ENCODE measurements around the gene SYT6.

The SYT6 gene, protein sequence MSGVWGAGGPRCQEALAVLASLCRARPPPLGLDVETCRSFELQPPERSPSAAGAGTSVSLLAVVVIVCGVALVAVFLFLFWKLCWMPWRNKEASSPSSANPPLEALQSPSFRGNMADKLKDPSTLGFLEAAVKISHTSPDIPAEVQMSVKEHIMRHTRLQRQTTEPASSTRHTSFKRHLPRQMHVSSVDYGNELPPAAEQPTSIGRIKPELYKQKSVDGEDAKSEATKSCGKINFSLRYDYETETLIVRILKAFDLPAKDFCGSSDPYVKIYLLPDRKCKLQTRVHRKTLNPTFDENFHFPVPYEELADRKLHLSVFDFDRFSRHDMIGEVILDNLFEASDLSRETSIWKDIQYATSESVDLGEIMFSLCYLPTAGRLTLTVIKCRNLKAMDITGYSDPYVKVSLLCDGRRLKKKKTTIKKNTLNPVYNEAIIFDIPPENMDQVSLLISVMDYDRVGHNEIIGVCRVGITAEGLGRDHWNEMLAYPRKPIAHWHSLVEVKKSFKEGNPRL

DNA sequence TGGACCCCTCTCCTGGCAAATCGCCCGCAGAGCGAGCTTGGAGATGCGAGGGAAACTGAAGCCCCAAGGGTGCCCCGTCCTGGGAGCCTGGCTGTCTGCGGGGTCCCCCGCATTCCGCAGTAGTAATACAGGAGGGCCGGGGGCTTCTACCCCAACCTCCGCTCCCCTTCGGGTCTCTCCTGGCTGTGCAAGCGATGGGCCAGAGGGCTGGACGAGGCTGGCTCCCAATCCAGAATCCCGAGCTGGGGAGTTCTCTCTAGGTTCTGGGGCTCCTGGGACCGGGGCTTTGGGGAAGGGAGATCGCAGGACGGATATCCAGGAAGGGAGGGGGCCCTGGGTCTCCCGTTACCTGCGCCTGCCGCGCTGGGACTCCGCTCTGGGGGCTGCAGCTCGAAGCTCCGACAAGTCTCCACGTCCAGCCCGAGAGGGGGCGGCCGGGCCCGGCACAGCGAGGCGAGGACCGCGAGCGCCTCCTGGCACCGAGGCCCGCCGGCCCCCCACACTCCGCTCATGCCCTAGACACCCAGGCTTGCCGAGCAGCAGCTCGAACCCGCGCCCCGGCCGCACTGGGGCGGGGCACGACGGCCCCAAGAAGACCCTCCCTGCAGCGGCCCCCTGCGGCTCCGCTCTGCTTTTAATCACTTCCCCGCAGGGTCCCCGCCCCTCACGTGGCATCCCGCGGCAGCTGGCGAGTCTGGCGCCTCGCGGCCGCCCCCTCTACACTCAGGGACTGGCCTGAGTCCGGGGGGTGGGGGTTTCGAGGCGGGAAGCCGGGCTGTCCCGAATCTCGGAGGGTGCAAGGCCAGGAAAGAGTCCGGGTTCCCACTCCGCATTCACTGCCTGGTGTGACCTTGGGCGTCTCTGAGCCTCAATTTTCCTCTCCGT lies at the start of gene SYT6:
Gene SYT6, minus strand, starts transcription at position 609 of the 885 bp plus-strand sequence. Its CDS starts 97 bp downstream, at position 512.
- FAIRE-seq, result no peak

DNA sequence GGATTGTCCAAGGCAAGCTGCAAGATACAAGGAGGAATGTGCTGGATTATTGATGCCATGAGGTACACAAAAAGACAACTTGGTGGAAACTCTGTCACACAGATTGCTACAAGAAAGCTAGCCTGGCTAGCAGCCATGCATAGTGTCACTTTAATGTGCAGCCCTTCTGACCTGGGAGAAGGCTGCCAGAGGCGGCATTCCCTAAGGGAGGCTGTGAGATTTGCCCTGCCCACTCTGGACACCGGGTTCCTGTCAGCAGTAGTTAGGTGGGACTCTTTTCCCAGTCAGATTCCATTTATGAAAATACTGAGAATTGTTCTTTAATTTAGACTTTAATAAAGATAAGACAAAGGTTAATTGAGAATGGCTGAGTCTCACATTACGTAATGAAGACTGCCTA lies 47.8 kb upstream of the SYT6 start:
- no peak for FAIRE-seq

DNA sequence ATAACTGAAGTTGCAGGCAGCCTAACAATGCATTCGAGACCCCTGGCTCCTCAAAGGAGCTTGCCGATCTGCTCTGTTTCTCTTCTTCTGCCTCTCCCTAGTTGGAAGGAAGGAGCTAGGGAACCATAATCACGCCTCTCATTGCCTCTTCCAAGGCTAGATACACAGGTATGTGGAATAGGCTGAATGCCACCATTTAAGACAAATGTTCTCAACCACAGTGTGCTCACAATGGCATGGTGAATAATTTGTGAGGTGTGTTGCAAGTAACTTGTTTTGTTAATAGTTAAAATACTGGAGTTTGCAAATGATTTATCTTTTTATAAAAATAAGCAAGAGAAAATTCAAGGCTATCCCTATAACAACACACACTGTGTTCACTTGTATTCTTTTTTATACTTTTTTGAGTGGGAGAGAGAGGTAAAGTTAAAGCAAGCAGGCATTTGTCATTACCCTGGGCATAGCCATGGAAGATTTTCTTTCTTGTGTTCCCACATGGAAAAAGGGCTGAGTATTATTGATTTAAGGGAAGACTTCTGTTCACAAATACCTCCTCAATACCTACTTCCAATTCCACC lies 45.4 kb upstream of the SYT6 start:
- FAIRE-seq, result no peak

DNA sequence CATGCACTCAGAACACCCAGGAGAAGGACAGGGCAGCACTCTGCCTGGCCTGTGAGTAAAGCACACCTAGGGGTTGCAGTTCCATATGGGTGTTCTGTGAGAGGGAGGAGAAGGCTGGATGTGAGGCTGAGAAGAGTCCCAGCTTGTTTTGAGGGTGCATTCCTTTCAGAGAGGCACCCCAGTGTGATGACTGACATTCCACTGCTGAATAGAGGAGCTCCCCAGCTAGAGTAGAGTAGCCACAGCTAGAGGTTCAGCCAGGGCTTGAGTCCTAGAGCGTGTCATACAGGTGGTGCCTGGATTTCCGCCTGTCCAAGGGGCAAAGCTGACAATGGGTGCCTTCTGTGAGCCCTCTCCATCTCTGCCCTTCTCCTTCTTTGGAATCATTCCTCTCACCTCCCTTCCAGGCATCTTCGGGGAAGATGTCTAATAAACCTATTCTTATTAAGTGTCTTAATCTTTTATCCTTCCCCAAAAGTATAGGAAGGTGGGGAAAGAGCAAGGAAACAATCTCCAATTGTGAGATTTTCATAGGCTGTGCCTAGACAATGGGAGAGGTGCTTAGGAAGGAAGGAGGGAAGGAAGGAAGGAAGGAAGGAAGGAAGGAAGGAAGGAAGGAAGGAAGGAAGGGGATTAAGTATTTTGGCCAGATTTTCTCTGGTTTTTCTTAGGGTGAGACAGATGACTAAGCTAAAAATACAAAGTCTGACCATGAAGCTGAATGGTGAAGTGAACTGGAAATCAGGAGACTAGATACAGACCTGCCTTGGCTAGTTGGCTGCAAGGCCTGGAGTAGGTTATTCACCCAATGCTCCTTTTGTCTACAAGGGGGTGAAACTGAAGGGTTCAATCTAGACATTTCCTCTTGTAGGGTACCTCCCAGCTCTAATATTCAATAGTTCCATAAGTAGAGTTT lies 43.6 kb upstream of the SYT6 start:
- no peak for FAIRE-seq

DNA sequence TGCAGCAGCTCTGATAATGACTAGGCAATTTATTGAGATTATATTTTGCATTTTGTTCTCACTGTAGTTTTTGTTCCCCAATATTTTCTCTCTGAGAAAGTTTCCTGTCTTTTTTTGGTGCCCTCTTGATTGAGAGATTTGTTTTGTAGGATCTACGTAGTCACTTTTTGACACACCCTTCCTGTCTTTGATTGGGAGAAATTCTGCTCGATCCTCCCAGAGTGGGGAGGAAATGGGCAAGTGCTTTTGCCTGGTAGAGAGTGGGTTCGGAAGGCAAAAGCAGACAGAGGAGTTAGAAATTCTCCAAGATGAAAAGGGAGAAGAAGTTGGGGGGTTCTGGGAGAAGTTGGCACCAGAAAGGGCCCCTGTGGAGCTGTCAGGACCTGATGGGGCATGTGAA lies 42.1 kb upstream of the SYT6 start:
- no peak for FAIRE-seq

DNA sequence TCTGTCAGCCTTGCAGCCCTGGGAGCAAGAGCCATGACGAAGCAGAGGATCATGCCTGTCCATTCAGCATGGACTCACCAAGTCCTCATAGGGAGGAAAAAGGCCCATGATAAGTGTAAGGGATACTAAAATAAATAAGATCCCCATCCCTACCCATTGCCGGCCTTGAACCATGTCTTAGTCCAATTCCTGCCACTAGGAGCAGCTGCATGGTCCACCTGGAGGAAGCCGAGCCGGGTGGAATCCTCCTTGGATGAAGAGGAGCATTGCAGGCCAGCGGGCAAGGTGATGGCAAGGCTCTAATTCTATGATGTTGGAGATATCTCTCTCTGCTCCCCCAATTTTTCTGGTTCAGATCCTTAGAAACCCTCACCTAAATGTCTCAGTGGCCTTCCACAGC lies 38.7 kb upstream of the SYT6 start:
- no peak for FAIRE-seq

DNA sequence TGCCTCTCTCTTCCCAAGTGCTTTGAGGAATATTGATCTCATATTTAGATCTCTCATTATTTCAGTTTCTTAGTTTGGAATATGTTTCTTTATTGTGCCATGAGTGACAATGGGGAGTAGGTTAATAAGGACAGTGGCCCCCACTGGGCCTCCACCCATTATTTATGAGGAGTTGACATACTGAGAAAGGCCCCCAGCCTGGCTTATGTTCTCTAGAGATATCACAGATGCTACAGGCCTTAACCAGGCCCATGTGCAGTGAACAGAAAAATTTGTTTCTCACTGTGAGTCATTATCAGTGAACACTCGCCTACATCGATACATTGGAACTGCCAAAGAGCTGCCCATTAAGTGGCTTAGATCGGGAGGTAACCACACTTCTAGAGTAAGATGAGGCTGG lies 35.7 kb upstream of the SYT6 start:
- no peak for FAIRE-seq

DNA sequence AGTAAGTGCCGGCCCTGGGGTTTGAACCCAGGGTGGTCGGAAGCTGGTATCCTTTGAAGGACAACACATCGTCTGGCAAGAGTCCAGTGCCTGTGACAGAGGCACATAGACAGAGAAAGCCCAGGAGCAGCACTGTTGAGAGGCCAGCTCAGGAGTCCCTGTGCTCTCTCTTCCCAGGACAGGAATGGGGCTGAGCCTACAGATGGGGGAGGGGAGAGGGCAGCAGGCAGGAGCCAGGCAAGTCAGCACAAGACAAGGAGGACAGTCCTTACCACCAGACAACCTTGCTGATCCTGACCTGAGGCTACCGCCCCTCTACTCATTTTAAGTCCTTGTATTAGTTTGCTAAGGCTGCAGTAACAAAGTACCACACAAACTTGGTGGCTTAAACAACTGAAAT lies 27.7 kb upstream of the SYT6 start:
- FAIRE-seq, result no peak

DNA sequence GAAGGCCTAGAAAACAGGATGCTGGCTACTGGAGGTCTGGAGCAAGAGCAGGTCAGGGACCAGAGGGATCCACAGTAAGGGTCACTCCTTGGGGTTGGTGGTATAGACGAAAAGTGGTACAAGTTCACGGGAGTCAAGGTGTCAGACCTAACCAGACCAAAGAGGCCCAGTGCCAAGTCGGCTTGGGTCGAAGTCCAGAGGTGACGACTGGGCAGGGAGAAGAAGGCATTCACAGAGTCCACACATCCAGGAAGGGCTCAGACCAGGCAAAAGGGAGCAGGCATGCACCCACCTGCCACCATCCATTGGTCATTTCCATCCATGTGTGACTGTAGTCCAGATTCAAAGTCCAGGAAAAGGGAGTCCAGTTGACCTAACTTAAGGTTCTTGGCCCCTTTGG lies 27.1 kb upstream of the SYT6 start:
- no peak for FAIRE-seq

DNA sequence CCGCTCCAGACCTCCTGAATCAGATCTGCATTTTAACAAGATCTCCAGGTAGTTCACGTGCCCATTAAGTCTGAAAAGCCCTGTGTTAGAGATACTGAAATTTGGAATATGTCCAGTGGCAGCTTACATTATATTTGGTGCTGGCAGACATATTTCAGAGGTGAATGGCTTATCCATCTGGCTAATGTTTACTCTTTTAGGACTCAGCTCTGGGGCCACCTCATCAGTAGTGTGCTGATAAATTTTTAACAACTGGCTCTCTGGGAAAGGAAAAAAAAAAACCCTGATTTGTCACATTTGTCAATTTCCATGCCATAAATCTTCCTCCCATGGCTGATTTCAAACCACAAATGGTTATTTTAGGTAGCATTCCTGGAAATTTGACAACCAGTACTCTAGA lies 25.3 kb upstream of the SYT6 start:
- no peak for FAIRE-seq

DNA sequence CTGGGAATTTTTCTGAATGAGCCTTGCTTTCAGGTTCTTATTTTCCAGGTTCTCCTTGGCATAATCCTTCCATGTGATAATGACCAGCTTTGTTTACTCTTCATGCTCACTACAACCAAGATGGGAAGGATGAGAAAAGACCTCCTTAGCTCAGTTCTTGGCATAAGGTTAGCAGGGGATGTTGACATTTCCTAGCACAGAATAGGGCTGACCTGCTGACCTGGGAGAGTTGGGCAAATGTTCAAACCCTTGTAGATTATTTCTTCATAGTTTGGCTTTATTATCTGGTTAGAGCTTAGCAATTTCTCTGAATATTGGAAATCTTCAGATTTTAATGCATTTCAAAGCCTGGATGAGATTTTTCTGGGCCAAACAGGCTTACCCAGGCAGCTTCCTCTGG lies 23.6 kb upstream of the SYT6 start:
- no peak for FAIRE-seq

DNA sequence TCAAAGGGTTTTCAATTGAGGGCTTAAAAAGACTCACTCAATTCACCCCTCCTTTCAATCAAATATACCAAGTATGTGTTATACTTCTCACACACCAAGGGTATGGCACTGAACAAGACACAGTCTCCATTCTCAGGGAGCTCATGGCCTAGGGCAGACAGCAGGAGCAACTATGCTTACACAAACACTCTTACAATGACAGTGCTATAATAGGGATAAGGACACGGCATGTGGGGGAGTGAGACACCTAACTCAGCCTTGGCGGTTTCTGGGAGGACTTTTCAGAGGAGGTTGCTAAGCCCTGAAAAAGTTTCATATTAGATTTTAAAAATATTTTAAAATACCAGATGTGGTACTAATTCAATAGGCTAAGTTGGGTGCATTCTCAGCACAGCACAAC lies 22.7 kb upstream of the SYT6 start:
- FAIRE-seq, result no peak

DNA sequence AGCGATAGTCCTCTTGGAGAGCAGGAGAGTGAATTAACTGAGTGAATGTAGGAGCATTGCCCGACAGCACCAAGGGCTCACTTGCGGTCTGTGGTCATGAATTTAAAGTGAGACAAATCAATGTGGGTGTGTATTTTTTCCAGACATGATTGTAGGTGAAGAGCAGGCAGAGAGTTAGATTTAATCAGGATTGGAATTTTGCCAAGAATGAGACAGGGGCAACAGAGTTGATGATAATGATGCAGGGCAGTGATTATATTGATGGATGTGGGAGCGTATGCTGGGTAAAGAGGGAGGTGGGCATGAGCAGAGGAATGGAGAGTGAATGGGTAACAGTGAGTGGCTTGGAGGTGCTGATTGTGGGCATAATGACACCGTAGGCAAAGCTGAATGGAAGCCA lies 20.0 kb upstream of the SYT6 start:
- FAIRE-seq, result no peak

DNA sequence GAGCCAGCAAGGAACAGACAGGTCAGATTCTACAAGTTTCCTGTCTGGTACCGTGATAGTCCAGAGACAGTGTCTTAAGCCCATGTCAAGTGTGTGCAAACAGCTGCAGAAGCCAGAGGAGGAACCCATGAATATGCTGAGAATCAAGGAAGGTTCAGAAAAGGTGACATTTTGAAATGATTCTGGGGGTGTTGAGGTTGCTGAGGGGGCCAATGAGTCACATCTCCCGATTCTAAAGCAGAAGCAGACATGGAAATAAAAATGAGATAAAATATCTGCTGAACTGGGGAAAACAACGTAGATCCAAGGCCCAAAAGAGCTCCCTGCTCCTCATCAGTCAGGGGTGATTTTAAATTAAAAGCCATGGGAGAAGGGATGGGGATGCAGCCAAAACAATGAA lies 15.8 kb upstream of the SYT6 start:
- FAIRE-seq, result no peak

DNA sequence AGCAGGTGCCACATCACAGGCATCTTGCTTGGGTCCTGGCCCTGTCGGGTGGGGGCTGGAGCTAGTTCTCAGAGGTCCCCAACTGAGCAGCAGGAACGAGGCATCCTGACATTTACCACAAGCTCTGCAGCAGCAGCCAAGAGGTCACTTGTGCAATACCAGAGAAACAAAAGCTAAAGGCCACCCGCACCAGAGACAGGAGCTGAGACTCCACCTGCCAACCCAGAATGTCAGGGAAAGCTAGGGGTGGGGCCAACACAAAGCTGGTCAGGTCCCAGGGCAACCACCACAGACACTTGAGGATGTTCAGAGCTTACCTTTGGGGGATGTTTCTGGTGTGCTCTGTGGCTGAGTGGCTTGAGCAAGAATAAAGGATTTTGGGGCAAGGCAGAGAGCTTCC lies 13.6 kb upstream of the SYT6 start:
- no peak for FAIRE-seq

DNA sequence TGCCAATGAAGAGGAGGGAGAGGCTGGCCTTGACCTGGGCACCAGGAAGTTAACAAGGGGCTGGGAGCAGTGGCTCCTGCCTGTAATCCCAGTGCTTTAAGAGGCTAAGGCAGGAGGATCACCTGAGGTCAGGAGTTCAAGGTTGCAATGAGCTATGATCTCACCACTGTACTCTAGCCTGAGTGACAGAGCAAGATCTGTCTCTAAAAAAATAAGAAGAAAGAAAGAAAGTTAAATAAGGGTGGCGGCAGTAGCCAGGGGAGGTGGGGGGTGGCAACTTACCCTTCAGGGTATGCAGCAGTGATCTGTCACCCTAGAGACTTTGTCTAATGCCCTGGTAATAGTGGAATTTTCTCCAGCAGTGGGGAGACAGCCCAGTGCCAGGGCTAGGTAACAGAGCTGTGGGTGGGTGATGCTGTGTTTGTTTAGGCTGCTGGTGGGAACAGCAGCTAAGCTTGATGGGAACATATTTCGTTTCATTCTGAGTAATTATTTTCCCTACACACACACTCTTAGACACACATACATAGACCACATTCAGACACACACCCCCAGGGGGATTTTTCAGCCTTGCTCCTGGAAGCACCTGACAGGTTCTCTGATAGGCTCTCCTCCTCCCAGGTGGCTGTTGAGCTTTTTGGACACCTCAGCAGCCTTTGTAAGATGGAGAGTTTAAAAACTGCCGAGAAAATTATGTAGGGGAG lies 11.3 kb upstream of the SYT6 start:
- FAIRE-seq, result no peak

DNA sequence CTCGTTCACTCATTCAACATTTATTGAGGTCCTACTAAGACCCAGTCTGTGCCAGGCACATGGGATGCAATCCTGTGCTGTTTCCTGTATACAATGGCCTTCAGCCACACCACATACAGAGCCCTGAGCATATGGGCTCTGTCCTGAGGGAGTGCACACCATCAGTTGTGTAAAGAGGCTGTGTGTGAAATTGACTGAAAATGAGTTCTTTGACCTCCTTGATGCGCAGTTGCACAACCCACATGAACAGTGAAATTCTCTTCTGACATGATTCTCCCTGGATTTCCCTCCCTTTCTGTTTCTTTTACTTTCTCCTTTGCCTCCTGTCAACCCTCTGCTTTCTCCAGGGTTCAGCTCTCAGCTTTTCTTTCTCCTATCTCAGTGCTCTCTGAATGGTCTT lies 6.3 kb upstream of the SYT6 start:
- no peak for FAIRE-seq

DNA sequence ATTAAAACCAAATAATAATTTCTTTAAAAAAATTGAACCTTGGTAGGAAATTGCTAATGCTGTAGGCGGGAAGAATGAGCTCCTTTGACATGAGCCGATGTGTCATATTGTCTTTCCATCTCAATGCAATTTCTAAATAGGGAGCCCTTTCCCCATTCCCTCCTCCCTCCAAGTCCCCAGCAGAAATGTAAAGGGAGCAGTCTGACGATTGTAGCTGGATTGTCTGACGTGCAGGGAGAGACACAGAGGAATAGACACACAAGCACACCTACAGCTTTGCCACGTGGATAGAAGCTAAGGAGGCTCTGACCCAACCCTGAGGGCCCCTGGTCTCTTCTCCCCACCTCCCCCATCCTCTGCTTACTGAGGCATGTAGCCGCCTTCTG lies 3.6 kb upstream of the SYT6 start:
- no peak for FAIRE-seq

DNA sequence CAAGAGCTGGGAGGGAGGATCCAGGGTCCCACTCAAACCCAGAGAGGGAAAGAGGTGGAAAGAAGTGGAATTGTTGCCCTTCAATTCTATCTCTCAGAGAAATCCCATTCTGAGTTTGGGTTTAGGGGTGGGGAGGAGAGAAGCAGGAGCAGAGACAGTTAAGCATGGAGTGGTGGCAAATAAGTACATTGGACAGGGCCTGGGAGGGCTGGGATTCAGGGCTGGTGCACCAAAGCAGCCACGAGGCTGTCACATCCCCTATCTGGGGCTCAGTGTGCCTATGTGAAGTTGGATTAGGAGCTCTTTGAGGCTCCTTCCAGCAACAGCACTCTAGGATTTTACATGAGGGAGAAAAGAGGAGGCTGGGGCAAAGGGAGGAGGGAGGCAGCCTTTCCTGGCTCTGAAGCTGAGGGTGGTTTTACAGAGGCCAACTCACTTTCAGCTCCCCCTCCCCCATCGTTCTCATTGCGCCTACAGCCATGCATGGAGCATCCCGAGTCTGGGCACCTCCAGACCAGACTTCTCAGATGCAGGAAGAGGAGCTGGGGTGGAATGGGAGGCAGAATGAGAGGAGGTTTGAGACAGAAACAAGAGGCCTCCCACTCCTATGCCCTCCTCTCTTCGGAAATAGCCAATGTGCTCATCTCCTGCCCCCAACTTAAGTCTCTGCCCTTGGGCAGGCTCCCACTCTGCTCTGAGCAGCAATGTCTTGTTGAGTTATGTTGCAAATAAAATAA lies 3.0 kb upstream of the SYT6 start:
- no peak for FAIRE-seq

DNA sequence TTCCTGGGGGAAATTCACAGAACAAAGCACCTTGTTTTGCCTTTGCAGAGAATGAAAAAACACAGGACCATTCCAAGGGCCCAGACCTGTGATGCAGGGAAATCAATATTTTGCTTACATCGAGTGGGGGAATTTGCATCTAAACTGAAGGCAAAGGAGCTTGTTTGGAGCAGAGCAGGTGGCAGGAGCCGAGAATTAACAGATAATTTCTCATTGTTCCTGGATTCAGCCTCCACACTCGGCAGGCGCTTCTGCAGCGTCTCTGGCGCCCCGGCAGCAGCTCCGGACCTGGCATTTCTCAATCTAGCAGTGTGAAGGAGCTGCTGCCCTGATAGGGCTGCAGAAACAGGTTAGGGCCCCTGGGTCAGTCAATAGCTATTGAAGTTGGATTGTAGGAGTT lies 2.0 kb upstream of the SYT6 start:
- no peak for FAIRE-seq

DNA sequence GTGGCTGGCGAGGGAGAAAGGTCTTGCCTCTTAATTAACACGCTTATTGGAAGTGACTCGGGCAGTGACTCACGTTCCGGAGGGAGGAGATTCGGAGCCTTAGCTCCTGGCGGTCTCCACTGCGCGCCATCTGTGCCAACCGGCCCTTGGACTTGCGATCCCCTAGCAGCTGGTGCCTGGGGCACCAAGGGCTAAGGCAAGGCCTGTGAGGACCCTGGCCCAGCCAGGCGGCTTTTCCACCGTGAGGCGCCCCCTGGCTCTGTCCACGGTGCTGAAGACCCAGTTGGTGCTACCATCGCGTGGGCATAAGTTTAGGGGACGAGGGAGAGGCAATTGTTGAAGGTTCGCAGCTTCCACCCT lies 1.3 kb upstream of the SYT6 start:
- no peak for FAIRE-seq

Measured in endometrium (tissue), 2 donors.